Panc1 (cell line): ENCODE data around the gene UST. TPM values are rescaled to one million over a fixed set of nuclear protein-coding genes. Genes with fewer than 3 reads are reported as not detected.

Experiments
- ATAC-seq: fragments of 200-7000 bp; cut with Tn5 transposase; 2 replicates; pipeline ENCODE4 v1.9.1; 2020; ENCODE audit warnings: mild to moderate bottlenecking, moderate library complexity
- BruUV-seq: library from RNA; stranded (reverse); fragments of 400-500 nt; replicated peaks from 2 replicates; lab custom pipeline; 2021; lab: Mats Ljungman, UMichigan
- CTCF ChIA-PET: fragments of 300-600 bp; sonication (Branson Sonifier 250); formaldehyde crosslinking; loops from one replicate; lab custom pipeline; 2022; ENCODE audit warnings: antibody characterized with exemption; lab: Charles Lee
- POLR2A ChIA-PET: fragments of 300-600 bp; sonication (Branson Sonifier 250); formaldehyde crosslinking; loops from one replicate; lab custom pipeline; 2022; ENCODE audit warnings: antibody characterized with exemption; lab: Charles Lee
- DNase-seq: peaks from one replicate; pipeline ENCODE4 v3.0.0-alpha.2; 2010; ENCODE audit warnings: low read depth, low spot score
- H3K27ac ChIP-seq: 2 replicates; pipeline ENCODE4 v1.5.1; 2011; ENCODE audit warnings: mild to moderate bottlenecking, low read length, inconsistent platforms
- H3K27me3 ChIP-seq: fragments of 200-500 bp; sonication (Bioruptor generic); 2 replicates; pipeline ENCODE4 v1.6.0; 2014; ENCODE audit warnings: low read length, inconsistent platforms; ENCODE audit not compliant: control insufficient read depth, insufficient read depth
- H3K36me3 ChIP-seq: fragments of 200-500 bp; sonication (Bioruptor generic); 2 replicates; pipeline ENCODE4 v1.5.1; 2014; ENCODE audit warnings: inconsistent platforms, mild to moderate bottlenecking, low read length, moderate library complexity; ENCODE audit not compliant: control insufficient read depth, insufficient read depth
- H3K4me1 ChIP-seq: 2 replicates; pipeline ENCODE4 v1.5.1; 2011; ENCODE audit warnings: inconsistent platforms, mild to moderate bottlenecking, low read length, moderate library complexity; ENCODE audit not compliant: control insufficient read depth, insufficient read depth
- H3K4me3 ChIP-seq, 2 experiments: 2 replicates each; pipeline ENCODE4 v1.5.1; 2011 to 2012; ENCODE audit warnings: low read depth in 2 of 2, low read length in 2 of 2, mild to moderate bottlenecking in 2 of 2, inconsistent platforms in 1 of 2, moderate library complexity in 1 of 2
- H3K9me3 ChIP-seq: fragments of 200-500 bp; sonication (Bioruptor generic); 2 replicates; pipeline ENCODE4 v1.5.1; 2014; ENCODE audit warnings: low read depth, mild to moderate bottlenecking, inconsistent platforms, low read length, moderate library complexity; ENCODE audit not compliant: control insufficient read depth, insufficient read depth
- POLR2AphosphoS5 ChIP-seq: IDR thresholded peaks from 2 replicates; pipeline ENCODE4 v1.6.1; 2012; ENCODE audit warnings: mild to moderate bottlenecking, low read depth, low read length, moderate library complexity
- SIN3A ChIP-seq: IDR thresholded peaks from 2 replicates; pipeline ENCODE4 v1.6.1; 2012; ENCODE audit warnings: low read depth, mild to moderate bottlenecking, low read length, moderate library complexity, borderline replicate concordance; ENCODE audit not compliant: insufficient read depth
- TCF7L2 ChIP-seq: IDR thresholded peaks from 2 replicates; pipeline ENCODE4 v1.6.1; 2011; ENCODE audit warnings: mild to moderate bottlenecking, low read depth, low read length, inconsistent platforms
- in situ Hi-C: cut with HindIII; loops from 2 replicates; pipeline ENCODE4 v1.10.0; 2016; ENCODE audit warnings: low sequenced_read_pairs, low pct_unique_long_range_greater_than_20kb
- intact Hi-C: fragments of 100-400 bp; cut with micrococcal nuclease; formaldehyde crosslinking; loops from one replicate; pipeline ENCODE4 v1.10.0; 2022; ENCODE audit not compliant: unreplicated experiment
- total RNA-seq: library from RNA; stranded (reverse); gene quantifications from one replicate; pipeline ENCODE4 v1.2.1, GENCODE V29; 2021; ENCODE audit not compliant: unreplicated experiment
- TF ChIP-seq, protein P1 (sequence below): fragments of 450-650 bp; IDR thresholded peaks from 2 replicates; pipeline ENCODE4 v1.5.1; 2017; ENCODE audit warnings: mild to moderate bottlenecking
- TF ChIP-seq, protein P2 (sequence below), 2 experiments: IDR thresholded peaks; 2 replicates each; pipeline ENCODE4 v1.6.1; 2011 to 2012; ENCODE audit warnings: low read depth in 2 of 2, control low read depth in 1 of 2, low read length in 1 of 2, mild to moderate bottlenecking in 1 of 2, moderate library complexity in 1 of 2; ENCODE audit not compliant: insufficient read depth in 1 of 2

Gene UST
- total RNA-seq, 1 experiment from 2014 or later, result 0.15 TPM

- intact Hi-C loops (no loop called here), in situ Hi-C loops (no loop called here)
- CTCF ChIA-PET, result interaction anchor here (1.3 kb wide), 1 partner anchor 355 kb away, joined by 4 read pairs; no protein-coding TSS in a partner anchor
- ATAC-seq (no peak), DNase-seq (no peak)
- Histone ChIP-seq H3K4me1 (peaks cover 4% of the 10 kb centered on the region; the same call in 1 of the 2 replicates), H3K9me3 (no peaks in the 10 kb centered on the region), H3K36me3 (no peaks in the 10 kb centered on the region), H3K4me3 (no peak overlapping the region), H3K27me3 (no peaks in the 10 kb centered on the region; the same call in 1 of the 2 replicates), H3K27ac (no peak overlapping the region)
- no TSS peak for BruUV-seq
- TF ChIP-seq, protein P1, sequence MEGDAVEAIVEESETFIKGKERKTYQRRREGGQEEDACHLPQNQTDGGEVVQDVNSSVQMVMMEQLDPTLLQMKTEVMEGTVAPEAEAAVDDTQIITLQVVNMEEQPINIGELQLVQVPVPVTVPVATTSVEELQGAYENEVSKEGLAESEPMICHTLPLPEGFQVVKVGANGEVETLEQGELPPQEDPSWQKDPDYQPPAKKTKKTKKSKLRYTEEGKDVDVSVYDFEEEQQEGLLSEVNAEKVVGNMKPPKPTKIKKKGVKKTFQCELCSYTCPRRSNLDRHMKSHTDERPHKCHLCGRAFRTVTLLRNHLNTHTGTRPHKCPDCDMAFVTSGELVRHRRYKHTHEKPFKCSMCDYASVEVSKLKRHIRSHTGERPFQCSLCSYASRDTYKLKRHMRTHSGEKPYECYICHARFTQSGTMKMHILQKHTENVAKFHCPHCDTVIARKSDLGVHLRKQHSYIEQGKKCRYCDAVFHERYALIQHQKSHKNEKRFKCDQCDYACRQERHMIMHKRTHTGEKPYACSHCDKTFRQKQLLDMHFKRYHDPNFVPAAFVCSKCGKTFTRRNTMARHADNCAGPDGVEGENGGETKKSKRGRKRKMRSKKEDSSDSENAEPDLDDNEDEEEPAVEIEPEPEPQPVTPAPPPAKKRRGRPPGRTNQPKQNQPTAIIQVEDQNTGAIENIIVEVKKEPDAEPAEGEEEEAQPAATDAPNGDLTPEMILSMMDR, result no peak
- TF ChIP-seq POLR2AphosphoS5 (no peak), SIN3A (no peak), TCF7L2 (no peak)
- TF ChIP-seq, protein P2, sequence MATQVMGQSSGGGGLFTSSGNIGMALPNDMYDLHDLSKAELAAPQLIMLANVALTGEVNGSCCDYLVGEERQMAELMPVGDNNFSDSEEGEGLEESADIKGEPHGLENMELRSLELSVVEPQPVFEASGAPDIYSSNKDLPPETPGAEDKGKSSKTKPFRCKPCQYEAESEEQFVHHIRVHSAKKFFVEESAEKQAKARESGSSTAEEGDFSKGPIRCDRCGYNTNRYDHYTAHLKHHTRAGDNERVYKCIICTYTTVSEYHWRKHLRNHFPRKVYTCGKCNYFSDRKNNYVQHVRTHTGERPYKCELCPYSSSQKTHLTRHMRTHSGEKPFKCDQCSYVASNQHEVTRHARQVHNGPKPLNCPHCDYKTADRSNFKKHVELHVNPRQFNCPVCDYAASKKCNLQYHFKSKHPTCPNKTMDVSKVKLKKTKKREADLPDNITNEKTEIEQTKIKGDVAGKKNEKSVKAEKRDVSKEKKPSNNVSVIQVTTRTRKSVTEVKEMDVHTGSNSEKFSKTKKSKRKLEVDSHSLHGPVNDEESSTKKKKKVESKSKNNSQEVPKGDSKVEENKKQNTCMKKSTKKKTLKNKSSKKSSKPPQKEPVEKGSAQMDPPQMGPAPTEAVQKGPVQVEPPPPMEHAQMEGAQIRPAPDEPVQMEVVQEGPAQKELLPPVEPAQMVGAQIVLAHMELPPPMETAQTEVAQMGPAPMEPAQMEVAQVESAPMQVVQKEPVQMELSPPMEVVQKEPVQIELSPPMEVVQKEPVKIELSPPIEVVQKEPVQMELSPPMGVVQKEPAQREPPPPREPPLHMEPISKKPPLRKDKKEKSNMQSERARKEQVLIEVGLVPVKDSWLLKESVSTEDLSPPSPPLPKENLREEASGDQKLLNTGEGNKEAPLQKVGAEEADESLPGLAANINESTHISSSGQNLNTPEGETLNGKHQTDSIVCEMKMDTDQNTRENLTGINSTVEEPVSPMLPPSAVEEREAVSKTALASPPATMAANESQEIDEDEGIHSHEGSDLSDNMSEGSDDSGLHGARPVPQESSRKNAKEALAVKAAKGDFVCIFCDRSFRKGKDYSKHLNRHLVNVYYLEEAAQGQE (IDR thresholded peaks at IDR 0.05; ENCODE audit: insufficient read depth in 1 of 2, low read depth in 2 of 2, low read length in 1 of 2), result no peak
- POLR2A ChIA-PET, result interaction anchor here (0.7 kb wide), 1 partner anchor 14 kb away, joined by 3 read pairs; no protein-coding TSS in a partner anchor
Observed at GRCh38 chr6:149077208-149077607, 330.4 kb downstream of the UST start.

GRCh38 chr6:149078211-149078782, 331.5 kb downstream of the UST start:
- Histone ChIP-seq H3K27ac (no peak overlapping the region), H3K4me3 (no peak overlapping the region), H3K36me3 (no peaks in the 10 kb centered on the region), H3K9me3 (no peaks in the 10 kb centered on the region), H3K27me3 (no peaks in the 10 kb centered on the region; the same call in 1 of the 2 replicates), H3K4me1 (peaks cover 4% of the 10 kb centered on the region; the same call in 1 of the 2 replicates)
- POLR2A ChIA-PET, result no interaction called here
- BruUV-seq, result no TSS peak
- CTCF ChIA-PET, result interaction anchor here (0.6 kb wide), 1 partner anchor 385 kb away, joined by 3 read pairs; no protein-coding TSS in a partner anchor
- no peak for ATAC-seq
- intact Hi-C loops, result no loop called here
- in situ Hi-C loops, result no loop called here
- TF ChIP-seq POLR2AphosphoS5 (no peak), TCF7L2 (no peak), SIN3A (no peak)
- TF ChIP-seq, protein P1, result no peak
- TF ChIP-seq, protein P2 (IDR thresholded peaks at IDR 0.05; ENCODE audit: insufficient read depth in 1 of 2, low read depth in 2 of 2, low read length in 1 of 2), result no peak
- DNase-seq, result no peak
